NCI-H345 treated with DMSO at 0.1 percent for 48 hours (cell line): ENCODE data around the gene TBPL1.

Experiments
- DNase-seq: peaks from one replicate; lab custom pipeline; 2025; ENCODE audit not compliant: unreplicated experiment; lab: John Stamatoyannopoulos, UW

The TBPL1 gene

GRCh38 chr6:134005800-134006199 lies 52.8 kb downstream of the TBPL1 start:
- DNase-seq: no peak

- peak; percentile 79 for DNase-seq
Measured at GRCh38 chr6:134007077-134007476, 54.1 kb downstream of the TBPL1 start.

GRCh38 chr6:134009876-134010275 lies 56.9 kb downstream of the TBPL1 start:
- no peak for DNase-seq

GRCh38 chr6:134010400-134010799 lies 57.4 kb downstream of the TBPL1 start:
- DNase-seq: no peak

DNA sequence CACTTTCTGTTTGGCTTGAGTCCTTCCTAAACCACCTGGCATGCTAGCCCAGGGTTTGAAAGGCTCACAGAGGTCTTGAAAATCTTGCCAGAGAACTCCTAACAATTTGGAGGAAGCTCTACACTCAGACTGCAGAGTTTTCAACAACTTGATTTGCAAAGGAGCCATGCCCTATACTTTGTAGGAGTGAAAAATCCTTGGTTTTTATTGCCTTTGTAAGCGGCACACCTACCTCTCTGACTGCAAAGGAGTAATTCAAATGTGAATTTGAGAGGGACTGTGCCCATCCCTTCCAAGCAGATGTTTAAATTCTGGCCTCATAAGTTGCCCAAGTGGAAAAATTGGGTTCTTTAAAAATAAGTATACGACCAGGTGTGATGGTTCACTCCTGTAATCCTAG lies 58.0 kb downstream of the TBPL1 start:
- no peak for DNase-seq

DNA sequence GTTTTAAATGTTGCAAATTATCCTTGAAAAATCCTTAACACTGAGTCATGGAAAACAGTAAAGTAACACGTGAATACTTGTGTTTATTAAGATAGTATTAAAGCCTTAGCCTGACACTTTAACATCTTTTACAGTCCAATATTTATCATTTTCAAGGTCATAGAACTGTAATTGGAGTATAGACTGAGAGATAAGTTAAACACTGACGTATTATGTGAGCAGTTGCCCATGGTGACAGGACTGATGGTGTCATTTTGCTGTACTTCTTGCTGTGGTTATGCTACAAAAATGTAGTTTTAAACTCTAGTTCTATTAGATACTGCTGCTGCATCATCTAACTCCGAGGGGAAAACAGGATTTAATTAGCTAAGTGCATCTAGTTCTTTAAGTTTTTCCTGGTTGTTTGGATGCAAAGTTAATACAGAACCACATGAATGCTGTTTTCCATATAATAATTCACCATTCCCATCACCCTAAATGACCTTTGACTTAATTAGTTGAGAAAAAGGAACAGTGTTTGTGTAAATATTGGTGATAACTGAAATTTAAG lies 61.6 kb downstream of the TBPL1 start:
- DNase-seq: no peak

DNA sequence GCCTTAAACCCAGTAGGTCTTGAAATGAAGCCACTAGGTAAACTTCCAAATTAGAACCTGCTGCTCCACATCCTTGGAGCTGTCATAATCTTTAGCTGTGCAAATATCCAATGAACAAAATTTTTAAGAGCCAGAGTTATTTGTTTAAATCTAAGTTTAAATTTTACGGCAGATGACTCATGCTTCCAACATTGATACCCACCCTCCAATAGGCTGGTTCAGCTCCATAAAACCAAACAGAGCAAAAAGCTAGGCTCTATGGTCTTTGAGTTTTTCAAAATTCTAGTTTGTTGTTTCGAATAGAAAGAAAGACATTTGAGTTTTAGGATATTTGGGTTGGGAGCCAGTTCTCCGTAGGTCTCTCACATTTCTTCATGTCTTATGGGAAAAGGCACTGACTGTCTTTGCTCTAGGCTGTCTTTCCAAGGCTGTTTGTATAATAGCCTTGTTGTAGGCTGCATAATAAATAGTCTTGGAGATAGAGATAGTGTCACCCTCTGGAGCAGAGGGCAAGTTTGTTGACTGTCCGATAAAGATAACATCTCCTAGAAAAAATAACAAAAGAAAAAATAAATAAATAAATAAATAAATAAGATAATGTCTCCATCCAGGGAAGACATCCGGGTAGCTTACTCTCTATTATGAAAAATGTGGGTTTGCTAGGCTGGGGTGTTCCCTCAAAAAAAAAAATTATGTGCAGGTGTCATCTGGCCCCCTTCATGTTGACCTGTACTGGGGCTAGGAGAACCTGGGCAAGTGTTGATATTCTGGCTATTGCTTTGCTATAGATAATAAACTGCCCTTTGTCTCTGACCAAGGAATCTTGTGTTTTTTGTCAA lies 62.9 kb downstream of the TBPL1 start:
- DNase-seq: no peak

DNA sequence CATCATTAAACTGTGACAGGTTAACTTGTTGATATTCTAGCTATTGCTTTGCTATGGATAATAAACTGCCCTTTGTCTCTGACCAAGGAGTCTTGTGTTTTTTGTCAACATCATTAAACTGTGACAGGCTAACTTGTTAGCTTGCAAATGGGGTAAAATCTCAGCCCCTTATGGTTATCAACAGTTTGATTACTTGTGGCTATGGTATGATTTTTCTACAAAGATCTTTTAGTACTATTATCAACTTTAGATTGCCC lies 63.5 kb downstream of the TBPL1 start:
- DNase-seq: no peak

DNA sequence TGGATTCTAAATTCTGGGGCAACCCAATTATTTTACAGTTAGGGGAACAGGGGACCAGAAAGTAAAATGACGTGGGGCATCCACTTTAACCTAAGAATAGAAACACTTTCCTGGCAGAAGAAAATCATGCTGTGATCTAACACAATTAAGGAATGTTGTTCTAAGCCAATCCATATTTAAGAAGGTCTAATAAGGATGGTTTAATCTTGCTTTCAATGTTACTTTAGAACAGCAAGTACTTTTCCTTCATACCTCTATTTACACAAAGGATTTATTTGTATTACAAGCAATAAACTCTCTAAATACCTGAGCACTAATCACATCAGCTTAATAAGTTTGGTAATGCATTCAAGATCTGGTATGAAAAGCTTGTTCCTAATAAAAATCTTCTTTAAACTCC lies 67.0 kb downstream of the TBPL1 start:
- no peak for DNase-seq

DNA sequence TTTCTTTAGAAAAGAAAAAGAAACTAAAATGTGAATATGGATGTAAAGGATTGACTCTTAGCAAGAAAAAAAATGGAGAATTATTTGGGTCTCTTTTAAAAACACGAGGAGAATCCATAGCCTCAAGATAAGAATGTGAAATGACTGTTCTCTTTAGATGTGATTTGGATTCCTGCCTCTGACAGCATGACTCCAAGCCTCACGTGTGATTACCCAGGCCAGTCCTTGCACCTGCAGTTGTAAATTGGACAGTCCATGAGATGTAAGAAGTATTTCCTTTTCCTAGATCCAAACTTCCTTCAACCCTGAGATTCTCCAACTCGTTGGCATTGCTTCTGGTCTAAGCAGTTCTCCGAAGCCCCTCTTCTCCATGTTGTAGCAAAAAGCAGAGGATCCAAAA lies 67.5 kb downstream of the TBPL1 start:
- DNase-seq: no peak

GRCh38 chr6:134020968-134021367 lies 67.9 kb downstream of the TBPL1 start:
- DNase-seq: no peak

GRCh38 chr6:134021396-134022122 lies 68.5 kb downstream of the TBPL1 start:
- DNase-seq: no peak

DNA sequence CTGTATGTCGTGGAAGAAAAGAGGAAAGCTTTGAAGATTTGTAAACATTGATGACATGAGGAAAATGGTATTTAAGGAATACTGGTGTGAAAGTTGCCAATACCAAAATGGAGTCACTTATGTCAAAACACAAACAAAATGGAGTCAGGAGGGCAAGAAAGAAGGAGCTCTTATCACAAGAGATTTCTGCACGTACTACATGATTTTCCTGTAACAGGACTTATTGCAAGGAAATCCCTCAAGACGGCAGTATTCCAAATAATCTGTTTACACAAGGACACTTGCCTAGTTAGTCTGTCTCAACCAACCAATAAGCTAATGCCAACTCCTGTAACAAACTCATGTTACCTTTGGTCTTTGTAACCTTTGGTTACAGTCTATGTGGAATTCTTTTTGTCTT lies 69.6 kb downstream of the TBPL1 start:
- no peak for DNase-seq

DNA sequence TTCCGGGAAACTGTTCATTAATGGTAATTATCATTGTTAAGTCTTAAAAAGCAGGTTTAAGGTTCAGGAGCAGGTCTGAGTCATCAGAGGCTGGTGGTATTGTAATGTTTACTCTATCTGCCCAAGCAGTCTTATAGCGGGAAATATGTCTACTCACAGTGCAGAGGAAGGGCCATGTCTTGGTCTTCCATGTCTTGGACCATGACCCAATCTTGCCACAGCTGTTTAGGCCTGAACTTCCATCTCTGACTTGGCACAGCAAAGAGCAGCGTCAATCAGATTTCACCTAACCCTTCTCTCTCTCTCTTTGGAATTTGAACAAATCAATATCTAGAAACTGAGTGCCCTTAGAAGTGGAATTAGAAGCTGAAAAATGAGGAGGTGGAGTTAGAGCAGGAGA lies 73.6 kb downstream of the TBPL1 start:
- DNase-seq: no peak

GRCh38 chr6:134028438-134028837 lies 75.4 kb downstream of the TBPL1 start:
- no peak for DNase-seq

DNA sequence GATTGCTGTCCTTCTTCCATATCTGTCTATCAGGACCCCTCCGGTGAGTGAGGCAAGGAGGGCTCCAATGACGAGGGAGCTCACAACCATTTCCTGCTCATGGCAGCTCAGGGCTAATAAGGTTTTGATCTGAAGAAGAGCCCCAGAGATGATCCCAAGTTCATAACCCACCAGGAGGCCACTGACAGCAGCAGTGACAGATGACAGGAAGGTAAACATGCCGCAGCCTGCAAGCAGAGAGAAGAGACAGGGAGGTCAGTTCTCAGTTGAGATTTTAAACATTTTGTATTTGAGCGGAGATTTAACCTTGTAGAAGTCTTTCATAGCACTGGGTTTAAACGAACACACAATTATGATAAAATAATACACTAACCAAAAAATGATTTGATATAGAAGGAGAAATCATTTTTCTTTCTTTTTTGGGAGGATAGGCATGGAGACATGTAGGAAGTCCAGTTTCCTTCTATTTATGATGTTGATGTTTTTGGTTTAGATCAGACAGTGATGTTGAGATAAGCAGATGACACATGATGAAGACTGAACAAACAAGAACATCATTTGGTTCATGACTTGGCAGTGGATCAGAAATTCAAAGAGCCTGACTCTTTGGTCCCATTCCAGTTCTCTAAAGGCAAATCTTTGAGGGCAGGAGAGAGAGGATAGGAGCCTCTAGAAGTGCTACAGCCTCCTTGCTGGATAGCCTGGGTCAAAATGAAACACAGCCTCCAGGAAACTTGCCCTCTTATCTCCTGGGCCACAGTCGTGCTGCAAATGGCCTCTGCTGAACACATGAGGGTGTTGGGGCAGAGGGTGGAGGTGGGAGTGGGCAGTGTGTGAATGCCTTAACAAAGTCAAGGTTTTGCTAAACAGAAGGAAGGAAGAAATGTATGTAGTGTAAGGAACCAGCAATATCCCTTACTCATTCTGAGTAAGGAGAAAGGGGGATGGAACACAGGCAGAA lies 76.8 kb downstream of the TBPL1 start:
- DNase-seq: peak; percentile 49

DNA sequence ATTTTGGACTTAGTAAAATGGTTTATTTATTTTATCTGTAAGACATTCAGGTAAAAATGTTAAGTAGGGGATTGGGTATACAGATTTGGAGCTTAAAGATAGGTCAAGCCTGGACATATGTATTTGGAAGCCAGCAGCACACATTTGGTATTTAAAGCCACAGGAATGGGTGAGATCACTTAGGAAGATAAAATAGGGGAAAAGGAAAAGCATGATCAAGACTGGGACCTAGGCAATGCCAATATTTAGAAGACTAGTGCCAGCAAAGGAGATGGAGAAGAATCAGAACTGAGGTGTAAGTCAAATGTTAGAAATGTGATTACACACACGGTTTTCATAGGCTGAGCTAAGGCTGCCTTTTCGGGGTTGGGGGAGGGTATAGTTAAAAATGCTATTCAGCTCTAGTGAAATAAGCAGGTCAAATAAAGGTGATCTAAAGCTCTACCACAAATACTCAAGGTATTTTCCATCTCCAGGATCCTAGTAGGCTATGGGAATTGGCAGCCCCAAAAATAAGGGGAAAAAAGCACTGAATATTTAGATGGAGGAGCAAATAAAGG lies 78.8 kb downstream of the TBPL1 start:
- DNase-seq: no peak

GRCh38 chr6:134034478-134034877 lies 81.5 kb downstream of the TBPL1 start:
- no peak for DNase-seq

- DNase-seq: no peak
Measured at GRCh38 chr6:134034961-134035822, 82.2 kb downstream of the TBPL1 start.

DNA sequence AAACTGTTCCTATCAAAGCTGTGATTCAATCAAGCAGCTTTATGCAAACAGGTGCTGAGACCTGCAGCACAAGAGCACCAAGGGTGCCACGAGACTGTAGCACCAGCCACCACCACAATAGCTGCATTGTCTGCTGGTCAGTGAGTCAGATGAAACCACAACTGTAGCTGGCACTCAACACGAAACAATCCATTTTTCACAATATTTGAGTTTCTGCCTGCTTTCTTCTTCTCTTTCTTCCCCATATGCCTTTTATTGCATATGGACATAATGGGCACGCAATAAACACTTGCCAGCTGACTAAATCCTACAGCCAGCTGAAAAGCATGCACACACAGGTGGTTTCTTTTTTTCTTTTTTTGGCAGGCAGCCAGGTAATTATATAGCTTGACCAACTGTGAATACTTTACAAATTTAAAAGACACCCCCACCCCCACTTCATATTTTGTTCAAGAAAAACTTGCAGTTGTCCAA lies 82.8 kb downstream of the TBPL1 start:
- DNase-seq: peak; percentile 97
